Activated T-cell treated with anti-CD3 and anti-CD28 coated beads, Interleukin-2, amount 50 U/mL, for 24 hours (primary cell): ENCODE data around the gene CIAO3.

Experiments used
- DNase-seq: peaks from one replicate; pipeline ENCODE4 v3.0.0-alpha.2; 2020
- H3K27ac Mint-ChIP-seq: 2 replicates; pipeline ENCODE4 v1.8.0; 2020; ENCODE audit warnings: mild to moderate bottlenecking, mixed read lengths
- H3K27me3 Mint-ChIP-seq: 2 replicates; pipeline ENCODE4 v1.8.0; 2020; ENCODE audit warnings: mixed read lengths
- H3K36me3 Mint-ChIP-seq: 2 replicates; pipeline ENCODE4 v1.8.0; 2020; ENCODE audit warnings: low read depth, mixed read lengths
- H3K4me1 Mint-ChIP-seq: 2 replicates; pipeline ENCODE4 v1.8.0; 2020; ENCODE audit warnings: low read depth, mixed read lengths
- H3K4me3 Mint-ChIP-seq: 2 replicates; pipeline ENCODE4 v1.8.0; 2020; ENCODE audit warnings: mild to moderate bottlenecking, moderate library complexity, mixed read lengths
- H3K9me3 Mint-ChIP-seq: 2 replicates; pipeline ENCODE4 v1.8.0; 2020; ENCODE audit warnings: mixed read lengths

Gene CIAO3

DNA sequence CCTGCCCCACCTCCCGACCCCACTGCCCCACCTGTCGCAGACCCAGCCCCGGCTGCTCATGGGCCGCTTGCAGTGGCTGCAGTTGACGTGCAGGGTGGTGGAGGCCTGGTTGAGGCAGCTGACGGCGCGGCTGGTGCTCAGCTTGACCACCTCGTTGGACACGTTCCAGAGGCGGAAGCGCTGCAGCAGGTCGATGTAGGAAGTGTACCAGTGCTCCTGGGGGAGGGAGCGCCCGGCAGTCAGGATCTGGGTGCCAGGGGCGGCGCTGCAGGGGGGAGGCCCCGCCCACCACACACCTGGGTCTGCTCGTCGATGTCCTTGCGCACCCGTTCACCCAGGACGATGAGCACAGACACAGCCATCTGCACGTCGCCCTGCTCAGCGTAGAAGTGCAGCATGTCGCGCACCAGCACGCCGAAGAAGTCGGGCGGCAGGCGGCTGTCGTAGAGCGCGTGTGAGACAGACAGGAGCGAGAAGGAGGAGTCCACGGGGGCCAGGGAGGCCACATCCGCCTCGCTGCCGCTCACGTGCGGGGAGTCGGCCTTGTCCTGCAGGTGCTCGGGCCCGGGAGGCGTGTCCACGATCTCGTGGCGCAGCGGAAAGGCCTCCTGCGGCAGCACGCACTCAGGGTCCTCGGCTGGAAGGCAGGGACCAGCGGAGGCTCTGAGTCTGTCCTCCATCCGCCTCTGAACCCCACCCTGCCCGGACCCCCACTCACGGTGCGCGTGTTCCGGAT, 55.7 kb downstream of the CIAO3 start:
- Mint-ChIP-seq H3K27ac (no peak overlapping the region), H3K9me3 (no peaks in the 10 kb centered on the region), H3K4me3 (peak overlapping the region; percentile 20), H3K27me3 (no peaks in the 10 kb centered on the region), H3K4me1 (peaks cover 58% of the 10 kb centered on the region), H3K36me3 (peaks cover 73% of the 10 kb centered on the region)
- no peak for DNase-seq

DNA sequence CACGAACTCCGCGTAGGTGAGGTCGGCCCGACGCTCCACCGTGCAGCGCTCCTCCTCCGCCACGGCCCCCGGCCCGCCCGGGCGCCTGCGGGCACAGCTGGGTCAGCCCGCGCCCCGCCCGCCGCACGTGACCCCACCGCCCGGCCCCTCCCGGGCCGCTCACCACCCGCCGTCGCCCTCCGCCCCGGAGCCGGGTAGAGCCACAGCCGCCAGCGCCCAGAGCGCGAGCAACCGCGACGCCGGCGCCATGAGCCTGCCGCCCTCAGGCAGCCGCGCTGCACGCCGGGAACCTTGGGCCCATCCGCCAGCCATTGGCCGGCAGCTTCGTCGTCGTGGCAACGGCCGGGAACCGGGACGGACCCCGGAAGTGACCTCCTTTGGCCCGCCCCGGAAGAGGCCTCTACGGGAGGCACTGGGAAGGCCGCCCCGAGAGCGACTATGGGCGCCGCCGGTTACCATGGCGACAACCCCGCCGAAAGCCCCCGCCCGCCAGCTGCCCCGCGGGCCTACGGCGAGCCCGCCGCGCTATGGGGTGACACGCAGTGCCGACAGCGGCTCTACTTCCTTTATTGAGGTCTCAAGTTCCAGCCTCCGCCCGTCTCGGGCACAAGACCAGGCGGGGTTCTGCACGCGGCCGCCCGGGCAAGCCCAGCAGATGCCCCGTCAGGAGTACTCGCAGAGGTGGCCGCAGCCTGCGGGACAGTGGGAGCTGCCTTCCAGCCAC, 56.6 kb downstream of the CIAO3 start, which contains the start of gene JMJD8:
TSS of gene JMJD8 (minus strand) at position 264 of the 724 bp plus-strand sequence. CDS start at position 249, 15 bp downstream.
- Mint-ChIP-seq H3K9me3 (no peaks in the 10 kb centered on the region), H3K27me3 (no peaks in the 10 kb centered on the region), H3K4me1 (peaks cover 58% of the 10 kb centered on the region), H3K4me3 (peak within 1 kb of the TSS; percentile 84), H3K36me3 (peaks cover 65% of the 10 kb centered on the region), H3K27ac (peak within 1 kb of the TSS; percentile 88)
- peak; percentile 99 for DNase-seq

DNA sequence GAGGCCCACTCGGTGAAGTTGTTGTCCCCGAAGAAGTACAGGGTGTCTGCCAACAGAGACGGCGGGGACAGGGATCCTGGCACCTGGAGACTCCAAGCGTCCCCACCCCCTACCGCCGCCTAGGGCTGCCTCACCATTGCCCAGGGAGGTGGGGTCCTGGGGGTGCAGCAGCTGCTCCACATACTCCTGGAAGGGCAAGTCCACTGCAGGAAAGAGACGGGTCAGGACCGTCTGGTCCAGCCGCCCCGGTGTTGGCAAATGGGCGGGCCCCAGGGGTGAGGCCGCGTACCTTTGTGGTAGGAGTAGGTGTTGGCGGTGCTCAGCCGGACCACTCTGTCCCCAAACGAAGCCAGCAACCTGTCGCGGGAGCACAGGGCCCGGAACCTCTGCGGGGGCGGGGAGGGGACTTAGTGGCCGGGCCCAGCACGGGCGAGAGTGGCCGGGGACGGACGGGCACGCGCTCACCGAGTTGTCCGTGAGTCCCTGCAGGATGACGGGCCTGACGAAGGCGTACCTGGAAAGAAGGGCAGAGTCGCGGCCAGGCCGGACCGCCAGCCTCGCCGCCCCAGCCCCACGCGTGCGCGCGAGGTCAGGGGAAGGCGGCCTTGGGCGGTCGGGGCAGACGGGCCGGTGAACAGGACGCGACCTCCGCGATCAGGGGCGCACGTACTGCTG, 57.3 kb downstream of the CIAO3 start:
- H3K36me3 Mint-ChIP-seq = peaks cover 61% of the 10 kb centered on the region
- no peaks in the 10 kb centered on the region for H3K27me3 Mint-ChIP-seq
- H3K4me3 Mint-ChIP-seq = peak overlapping the region; percentile 84
- DNase-seq = peak; percentile 57
- H3K9me3 Mint-ChIP-seq = no peaks in the 10 kb centered on the region
- peak overlapping the region; percentile 88 for H3K27ac Mint-ChIP-seq
- H3K4me1 Mint-ChIP-seq = peaks cover 55% of the 10 kb centered on the region

DNA sequence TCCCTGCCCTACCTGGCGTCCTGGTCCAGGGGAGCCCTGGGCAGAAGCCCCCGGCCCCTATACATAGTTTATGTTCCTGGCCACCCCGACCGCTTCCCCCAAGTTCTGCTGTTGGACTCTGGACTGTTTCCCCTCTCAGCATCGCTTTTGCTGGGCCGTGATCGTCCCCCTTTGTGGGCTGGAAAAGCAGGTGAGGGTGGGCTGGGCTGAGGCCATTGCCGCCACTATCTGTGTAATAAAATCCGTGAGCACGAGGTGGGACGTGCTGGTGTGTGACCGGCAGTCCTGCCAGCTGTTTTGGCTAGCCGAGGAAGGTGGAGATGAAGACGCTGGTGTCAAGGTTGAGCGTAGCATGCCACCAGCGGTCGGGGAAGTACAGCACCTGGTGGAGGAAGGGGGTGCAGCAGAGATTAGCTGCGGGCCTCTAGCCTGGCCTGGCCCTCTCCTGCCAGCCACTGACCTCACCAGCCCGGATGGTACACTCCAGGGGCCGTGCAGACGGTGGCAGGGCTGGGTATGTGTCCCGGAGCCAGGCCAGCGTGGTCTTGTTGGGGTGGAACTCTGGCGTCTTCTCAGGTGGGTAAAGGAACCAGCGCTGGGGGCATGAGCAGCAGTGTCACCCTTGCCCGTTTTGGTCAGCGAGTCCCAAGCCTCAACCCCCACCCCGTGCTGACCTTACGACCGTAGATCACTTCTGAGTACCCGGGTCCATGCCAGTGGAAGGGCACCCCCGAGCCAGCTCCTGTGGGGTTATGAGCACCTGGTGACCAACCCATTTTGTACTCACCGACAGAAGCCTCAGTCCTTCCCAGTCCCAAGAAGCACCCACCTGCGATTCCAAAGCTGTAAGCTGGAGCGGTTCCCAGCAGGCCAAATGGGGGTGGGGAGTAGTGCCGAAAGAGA, 58.1 kb downstream of the CIAO3 start:
- peaks cover 53% of the 10 kb centered on the region for H3K4me1 Mint-ChIP-seq
- H3K27ac Mint-ChIP-seq = peak overlapping the region; percentile 88
- no peaks in the 10 kb centered on the region for H3K9me3 Mint-ChIP-seq
- peaks cover 58% of the 10 kb centered on the region for H3K36me3 Mint-ChIP-seq
- no peak for DNase-seq
- peak overlapping the region; percentile 84 for H3K4me3 Mint-ChIP-seq
- H3K27me3 Mint-ChIP-seq = no peaks in the 10 kb centered on the region

DNA sequence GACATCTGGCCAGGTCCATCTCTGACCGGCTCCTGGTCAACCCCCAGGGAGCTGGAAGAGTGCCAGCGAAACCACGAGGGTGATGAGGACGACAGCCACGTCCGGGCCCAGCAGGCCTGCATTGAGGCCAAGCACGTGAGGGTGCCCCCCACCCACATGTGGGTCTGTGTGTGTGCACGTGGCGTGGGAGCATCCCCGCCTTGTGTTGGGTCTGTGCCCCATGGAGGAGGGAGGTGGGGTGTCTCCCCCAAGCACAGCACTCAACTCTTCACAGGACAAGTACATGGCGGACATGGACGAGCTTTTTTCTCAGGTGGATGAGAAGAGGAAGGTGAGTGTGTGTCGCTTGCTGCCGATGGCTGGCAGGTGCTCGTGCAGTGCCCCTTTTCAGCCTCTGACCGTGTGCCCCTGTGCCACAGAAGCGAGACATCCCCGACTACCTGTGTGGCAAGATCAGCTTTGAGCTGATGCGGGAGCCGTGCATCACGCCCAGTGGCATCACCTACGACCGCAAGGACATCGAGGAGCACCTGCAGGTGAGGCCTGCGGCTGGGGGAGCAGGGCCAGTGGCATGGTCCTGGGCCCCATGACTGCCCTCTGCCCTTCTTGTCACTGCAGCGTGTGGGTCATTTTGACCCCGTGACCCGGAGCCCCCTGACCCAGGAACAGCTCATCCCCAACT, 58.9 kb downstream of the CIAO3 start:
- Mint-ChIP-seq H3K4me3 (peak overlapping the region; percentile 84), H3K4me1 (peaks cover 50% of the 10 kb centered on the region), H3K9me3 (no peaks in the 10 kb centered on the region), H3K27me3 (peaks cover 2% of the 10 kb centered on the region), H3K36me3 (peaks cover 51% of the 10 kb centered on the region), H3K27ac (peak overlapping the region; percentile 88)
- no peak for DNase-seq

DNA sequence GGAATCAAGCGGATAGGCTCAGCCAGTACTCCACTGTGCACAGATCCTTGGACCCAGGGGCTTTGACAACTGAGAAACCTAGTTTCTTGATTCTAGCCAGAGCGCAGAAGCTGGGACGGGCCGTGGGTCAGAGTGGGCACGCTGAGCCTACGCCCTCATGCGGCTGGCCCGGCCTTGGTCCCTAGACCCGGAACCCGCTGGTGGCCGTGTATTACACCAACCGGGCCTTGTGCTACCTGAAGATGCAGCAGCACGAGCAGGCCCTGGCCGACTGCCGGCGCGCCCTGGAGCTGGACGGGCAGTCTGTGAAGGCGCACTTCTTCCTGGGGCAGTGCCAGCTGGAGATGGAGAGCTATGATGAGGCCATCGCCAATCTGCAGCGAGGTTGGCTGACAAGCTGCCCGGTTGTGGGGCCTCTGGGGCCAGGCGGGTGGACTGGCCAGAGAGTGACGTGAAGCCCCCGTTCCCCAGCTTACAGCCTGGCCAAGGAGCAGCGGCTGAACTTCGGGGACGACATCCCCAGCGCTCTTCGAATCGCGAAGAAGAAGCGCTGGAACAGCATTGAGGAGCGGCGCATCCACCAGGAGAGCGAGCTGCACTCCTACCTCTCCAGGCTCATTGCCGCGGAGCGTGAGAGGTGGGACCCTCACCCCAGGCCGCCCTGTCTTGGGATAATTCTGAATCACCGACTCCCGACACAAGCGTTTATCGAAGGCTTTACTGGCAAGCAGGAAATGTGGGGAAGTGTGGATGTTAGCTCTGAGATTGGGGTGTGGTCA, 59.6 kb downstream of the CIAO3 start:
- Mint-ChIP-seq H3K4me3 (peak overlapping the region; percentile 84), H3K27ac (peak overlapping the region; percentile 88), H3K4me1 (peaks cover 49% of the 10 kb centered on the region), H3K36me3 (peaks cover 45% of the 10 kb centered on the region), H3K9me3 (no peaks in the 10 kb centered on the region), H3K27me3 (peaks cover 5% of the 10 kb centered on the region)
- peak; percentile 54 for DNase-seq

DNA sequence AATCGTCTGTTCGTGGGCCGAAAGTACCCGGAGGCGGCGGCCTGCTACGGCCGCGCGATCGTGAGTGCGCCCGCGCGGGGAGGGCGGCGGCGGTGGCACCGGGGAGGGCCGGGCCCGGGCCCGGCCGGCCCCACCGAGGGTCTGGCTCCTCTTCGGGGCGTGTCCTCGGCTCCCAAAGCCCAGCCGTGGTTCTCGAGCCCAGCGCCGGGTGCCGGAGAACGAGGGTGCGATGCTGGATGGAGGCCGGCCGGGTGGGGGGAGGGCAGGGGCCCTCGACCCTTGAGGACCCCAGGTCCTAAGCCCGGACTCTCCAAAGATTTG, 60.2 kb downstream of the CIAO3 start:
- Mint-ChIP-seq H3K9me3 (no peaks in the 10 kb centered on the region), H3K27me3 (peaks cover 5% of the 10 kb centered on the region), H3K36me3 (peaks cover 39% of the 10 kb centered on the region), H3K27ac (peak overlapping the region; percentile 88), H3K4me3 (peak overlapping the region; percentile 84), H3K4me1 (peaks cover 43% of the 10 kb centered on the region)
- no peak for DNase-seq

DNA sequence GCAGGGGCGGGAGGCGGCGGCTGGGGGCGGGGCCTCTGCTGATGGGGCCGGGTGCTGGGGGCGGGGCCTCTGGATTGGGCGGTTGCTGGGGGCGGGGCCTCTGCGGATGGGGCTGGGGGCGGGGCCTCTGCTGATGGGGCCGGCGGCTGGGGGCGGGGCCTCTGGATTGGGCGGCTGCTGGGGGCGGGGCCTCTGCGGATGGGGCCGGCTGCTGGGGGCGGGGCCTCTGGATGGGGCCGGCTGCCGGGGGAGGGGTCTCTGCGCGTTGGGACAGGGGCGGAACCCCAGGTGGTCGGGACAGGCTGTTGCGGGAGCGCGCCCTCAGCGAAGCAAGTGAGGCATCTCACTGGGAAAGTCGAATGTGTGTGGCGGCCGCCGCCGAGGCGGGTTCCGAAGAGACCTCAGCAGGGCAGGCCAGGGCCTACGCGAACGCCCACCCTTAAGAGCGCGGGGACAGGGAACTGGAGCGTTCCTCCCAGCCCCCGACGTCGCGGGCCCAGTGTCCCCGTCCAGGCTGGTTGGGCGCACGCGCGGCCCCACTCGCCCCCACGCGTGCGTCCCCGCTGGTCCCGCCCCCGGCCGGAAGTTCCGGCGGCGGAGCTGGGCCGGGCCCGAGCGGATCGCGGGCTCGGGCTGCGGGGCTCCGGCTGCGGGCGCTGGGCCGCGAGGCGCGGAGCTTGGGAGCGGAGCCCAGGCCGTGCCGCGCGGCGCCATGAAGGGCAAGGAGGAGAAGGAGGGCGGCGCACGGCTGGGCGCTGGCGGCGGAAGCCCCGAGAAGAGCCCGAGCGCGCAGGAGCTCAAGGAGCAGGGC, 60.8 kb downstream of the CIAO3 start, which contains the start of gene STUB1:
TSS of gene STUB1 (plus strand) at position 597 of the 811 bp plus-strand sequence. CDS start at position 713, 116 bp downstream.
- peaks cover 34% of the 10 kb centered on the region for H3K36me3 Mint-ChIP-seq
- H3K4me3 Mint-ChIP-seq = peak within 1 kb of the TSS; percentile 84
- H3K27ac Mint-ChIP-seq = peak within 1 kb of the TSS; percentile 96
- peaks cover 43% of the 10 kb centered on the region for H3K4me1 Mint-ChIP-seq
- H3K9me3 Mint-ChIP-seq = no peaks in the 10 kb centered on the region
- H3K27me3 Mint-ChIP-seq = peaks cover 8% of the 10 kb centered on the region
- peak; percentile 93 for DNase-seq
